GM19328 (cell line): ENCODE data around the gene CUEDC2.
"Not testable (repeated sequence)": the region's sequence is repeated elsewhere in the genome, so short reads cannot be mapped to it uniquely, and the experiment has no call there.

Experiments
- ATAC-seq: cut with Tn5 transposase; IDR thresholded peaks from one replicate; pipeline ENCODE4 v1.9.1; 2021; ENCODE audit warnings: mild to moderate bottlenecking, moderate library complexity; ENCODE audit not compliant: unreplicated experiment

The CUEDC2 gene

GRCh38 chr10:102454662-102455487 lies 22.5 kb upstream of the CUEDC2 start:
- not testable (repeated sequence) for ATAC-seq

- ATAC-seq, result no peak
These were observed 21.1 kb upstream of the CUEDC2 start for GRCh38 chr10:102453502-102453901.

- ATAC-seq, result no peak
These were observed 20.4 kb upstream of the CUEDC2 start for GRCh38 chr10:102452672-102453340.

GRCh38 chr10:102451105-102451969 lies 19.0 kb upstream of the CUEDC2 start, which contains the start of gene C10orf95:
TSS of gene C10orf95 (minus strand) at chr10:102451543. CDS start at chr10:102451093, 450 bp downstream.
- ATAC-seq, result no peak

- ATAC-seq, result peak; percentile 76
These were observed 18.2 kb upstream of the CUEDC2 start for GRCh38 chr10:102450374-102451104.

- ATAC-seq, result no peak
These were observed 17.7 kb upstream of the CUEDC2 start for GRCh38 chr10:102450124-102450373.

GRCh38 chr10:102449321-102450123 lies 17.1 kb upstream of the CUEDC2 start:
- peak; percentile 41 for ATAC-seq

- no peak for ATAC-seq
These were observed 12.5 kb upstream of the CUEDC2 start for GRCh38 chr10:102444851-102445250.

- ATAC-seq, result no peak
These were observed 6.0 kb upstream of the CUEDC2 start for GRCh38 chr10:102438374-102438773.

GRCh38 chr10:102437515-102437914 lies 5.1 kb upstream of the CUEDC2 start:
- no peak for ATAC-seq

GRCh38 chr10:102436312-102436711 lies 3.9 kb upstream of the CUEDC2 start:
- ATAC-seq, result no peak

GRCh38 chr10:102435529-102436233 lies 3.3 kb upstream of the CUEDC2 start:
- ATAC-seq, result no peak

- ATAC-seq, result no peak
These were observed 2.7 kb upstream of the CUEDC2 start for GRCh38 chr10:102435133-102435497.

- ATAC-seq, result no peak
These were observed 2.2 kb upstream of the CUEDC2 start for GRCh38 chr10:102434394-102435132.

- ATAC-seq, result no peak
These were observed 1.3 kb upstream of the CUEDC2 start for GRCh38 chr10:102433619-102434046.

- no peak for ATAC-seq
These were observed 786 bp downstream of the CUEDC2 start for GRCh38 chr10:102431452-102432124.

- ATAC-seq, result no peak
These were observed 2.9 kb downstream of the CUEDC2 start for GRCh38 chr10:102429468-102429867.

- ATAC-seq, result no peak
These were observed 5.5 kb downstream of the CUEDC2 start for GRCh38 chr10:102426803-102427287.
